ENCODE measurements around the gene S1PR5. TPM values are rescaled to one million over a fixed set of nuclear protein-coding genes. Genes with fewer than 3 reads are reported as not detected.

Gene S1PR5
- total and polyA plus RNA-seq, 2 experiments from 2014 or later, result 4.6 to 8.0 TPM

- H3K9me3 Mint-ChIP-seq, result no peaks in the 10 kb centered on the region
- H3K4me3 Mint-ChIP-seq, result no peak overlapping the region
- Histone ChIP-seq H3K4me1 (ENCODE audit: insufficient read depth) (peaks cover 4% of the 10 kb centered on the region; the same call in 1 of the 2 replicates), H3K27me3 (ENCODE audit: insufficient read depth) (peaks cover 26% of the 10 kb centered on the region), H3K36me3 (ENCODE audit: insufficient read depth) (no peaks in the 10 kb centered on the region), H3K9me2 (ENCODE audit: insufficient read depth) (no peaks in the 10 kb centered on the region), H4K20me1 (replicated peaks; ENCODE audit: insufficient read depth) (0 out of 2 replicates have a peak, but pooled peaks cover 2% of the 10 kb centered on the region), H3F3A (replicated peaks; ENCODE audit: low read depth) (peaks cover 16% of the 10 kb centered on the region; the same call in 1 of the 2 replicates), H2AFZ (no peak overlapping the region), H3K4me2 (no peak overlapping the region), H3K27ac (ENCODE audit: low read depth) (no peak overlapping the region), H3K4me3 (no peak overlapping the region), H3K79me2 (replicated peaks; ENCODE audit: insufficient read depth) (no peaks in the 10 kb centered on the region)
- H3K4me1 Mint-ChIP-seq, result no peaks in the 10 kb centered on the region
- TF ChIP-seq STAT1 (IDR thresholded peaks at IDR 0.05; ENCODE audit: unreplicated experiment), result no peak
- no peak for TF ChIP-seq NANOG (IDR thresholded peaks at IDR 0.05; ENCODE audit: borderline replicate concordance)
- no peak for TF ChIP-seq POLR2AphosphoS5 (IDR thresholded peaks at IDR 0.05; ENCODE audit: low read depth)
- TF ChIP-seq EZH2phosphoT487 (IDR thresholded peaks at IDR 0.05; ENCODE audit: unreplicated experiment), result no peak
- TF ChIP-seq REST (IDR thresholded peaks at IDR 0.05; ENCODE audit: unreplicated experiment), result no peak
- no peak for TF ChIP-seq ETS1 (IDR thresholded peaks at IDR 0.05)
- TF ChIP-seq EZH2 (IDR thresholded peaks at IDR 0.05; ENCODE audit: low read depth, unreplicated experiment), result no peak
- TF ChIP-seq JUNB (IDR thresholded peaks at IDR 0.05; ENCODE audit: unreplicated experiment), result no peak
- no peak for TF ChIP-seq CTCF (conservative IDR thresholded peaks at IDR 0.05; ENCODE audit: low read depth in 2 of 2)
- no peak for TF ChIP-seq CREB1 (CRISPR knock-in tag; IDR thresholded peaks at IDR 0.05; ENCODE audit: low read depth)
- no peak for TF ChIP-seq ZNF331 (CRISPR knock-in tag; IDR thresholded peaks at IDR 0.05; ENCODE audit: low read depth)
- H3K27ac Mint-ChIP-seq, result no peak overlapping the region
- ATAC-seq (no peak), DNase-seq (ENCODE audit: low spot score) (no peak)
- peaks cover 29% of the 10 kb centered on the region for H3K27me3 Mint-ChIP-seq (ENCODE audit: insufficient read depth, low read depth, poor library complexity)
- H3K36me3 Mint-ChIP-seq (ENCODE audit: low read depth), result no peaks in the 10 kb centered on the region; the same call in 2 of the 3 replicates
Measured at GRCh38 chr19:10508707-10509106, 8.5 kb downstream of the S1PR5 start.
